HCT116 (cell line): ENCODE measurements around the gene CNTNAP2. TPM values are rescaled to one million over a fixed set of nuclear protein-coding genes. Genes with fewer than 3 reads are reported as not detected.

ENCODE experiments used
- ATAC-seq: fragments of 200-7000 bp; cut with Tn5 transposase; 2 replicates; pipeline ENCODE4 v1.9.1; 2020; ENCODE audit warnings: mild to moderate bottlenecking, moderate library complexity
- BruUV-seq: library from RNA; stranded (reverse); fragments of 400-500 nt; replicated peaks from 2 replicates; lab custom pipeline; 2021; lab: Mats Ljungman, UMichigan
- CTCF ChIA-PET: fragments of 300-600 bp; sonication (Branson Sonifier 250); formaldehyde crosslinking; loops from one replicate; lab custom pipeline; 2021; ENCODE audit warnings: antibody characterized with exemption; lab: Charles Lee
- POLR2A ChIA-PET: fragments of 300-600, 350-600 bp; sonication (Branson Sonifier 250); formaldehyde crosslinking; loops from one replicate; lab custom pipeline; 2021; ENCODE audit warnings: antibody characterized with exemption; lab: Charles Lee
- RAD21 ChIA-PET, 2 experiments: fragments of 300-600 bp; sonication (Branson Sonifier 250); formaldehyde crosslinking; loops; one replicate each; lab custom pipeline; 2023; ENCODE audit warnings: low total read pairs in 2 of 2; ENCODE audit not compliant: uncharacterized antibody in 2 of 2, unreplicated experiment in 2 of 2, low non-redundant PET in 1 of 2; lab: Charles Lee
- DNase-seq: peaks from one replicate; pipeline ENCODE4 v3.0.0-alpha.2; 2010; ENCODE audit warnings: low read depth, low spot score
- H2AFZ ChIP-seq: fragments of 200-600 bp; shearing (Covaris generic), sonication (generic); 2 replicates; pipeline ENCODE4 v1.6.1; 2017; ENCODE audit warnings: low read depth, mixed run types, mixed read lengths, antibody characterized with exemption, low read length; ENCODE audit not compliant: poor library complexity, severe bottlenecking
- H3K27ac ChIP-seq: 2 replicates; pipeline ENCODE4 v1.5.1; 2012; ENCODE audit warnings: low read depth, low read length
- H3K27me3 ChIP-seq: fragments of 200-600 bp; sonication (generic); 2 replicates; pipeline ENCODE4 v1.6.1; 2016; ENCODE audit warnings: mixed run types, low read length, mixed read lengths; ENCODE audit not compliant: insufficient read depth
- H3K36me3 ChIP-seq, 2 experiments: fragments of 200-500 bp in 1 of 2; fragments of 200-600 bp in 1 of 2; sonication (Bioruptor generic) in 1 of 2; sonication (generic) in 1 of 2; 2 replicates each; pipeline versions ENCODE4 v1.5.1 to v1.6.1; 2014 to 2016; ENCODE audit warnings: low read length in 2 of 2, inconsistent platforms in 1 of 2, mixed read lengths in 1 of 2, mixed run types in 1 of 2; ENCODE audit not compliant: insufficient read depth in 2 of 2, control insufficient read depth in 1 of 2
- H3K4me1 ChIP-seq, 2 experiments: fragments of 200-600 bp in 1 of 2; sonication (generic) in 1 of 2; 2 replicates each; pipeline versions ENCODE4 v1.5.1 to v1.6.1; 2012 to 2017; ENCODE audit warnings: low read length in 2 of 2, inconsistent platforms in 1 of 2, mild to moderate bottlenecking in 1 of 2, mixed read lengths in 1 of 2, mixed run types in 1 of 2, moderate library complexity in 1 of 2; ENCODE audit not compliant: insufficient read depth in 2 of 2, control insufficient read depth in 1 of 2
- H3K4me2 ChIP-seq: fragments of 200-600 bp; sonication (generic); 2 replicates; pipeline ENCODE4 v1.6.1; 2017; ENCODE audit warnings: mixed run types, low read length, mixed read lengths
- H3K4me3 ChIP-seq, 2 experiments: fragments of 200-600 bp in 1 of 2; sonication (generic) in 1 of 2; replicated peaks in 1 of 2; 2 replicates each; pipeline ENCODE4 v1.5.1; 2011 to 2016; ENCODE audit warnings: low read length in 2 of 2, control low read depth in 1 of 2, low read depth in 1 of 2, mild to moderate bottlenecking in 1 of 2, mixed read lengths in 1 of 2, mixed run types in 1 of 2
- H3K79me2 ChIP-seq: fragments of 200-600 bp; sonication (generic); 2 replicates; pipeline ENCODE4 v1.6.1; 2017; ENCODE audit warnings: mild to moderate bottlenecking, mixed run types, low read length, moderate library complexity, mixed read lengths; ENCODE audit not compliant: insufficient read depth
- H3K9ac ChIP-seq: fragments of 200-600 bp; sonication (generic); 2 replicates; pipeline ENCODE4 v1.6.1; 2016; ENCODE audit warnings: low read length, mixed read lengths
- H3K9me2 ChIP-seq: fragments of 200-600 bp; sonication (generic), shearing (Covaris generic); 2 replicates; pipeline ENCODE4 v1.6.1; 2017; ENCODE audit warnings: mixed run types, mild to moderate bottlenecking, moderate library complexity; ENCODE audit not compliant: insufficient read depth
- H3K9me3 ChIP-seq, 2 experiments: fragments of 200-500 bp in 1 of 2; fragments of 200-600 bp in 1 of 2; sonication (Bioruptor generic) in 1 of 2; sonication (generic) in 1 of 2; 2 replicates each; pipeline ENCODE4 v1.6.1; 2014 to 2017; ENCODE audit warnings: low read length in 2 of 2, mixed read lengths in 2 of 2, inconsistent platforms in 1 of 2, low read depth in 1 of 2, mild to moderate bottlenecking in 1 of 2, mixed run types in 1 of 2, moderate library complexity in 1 of 2; ENCODE audit not compliant: control insufficient read depth in 1 of 2, insufficient read depth in 1 of 2
- H4K20me1 ChIP-seq: fragments of 200-600 bp; sonication (generic), shearing (Covaris generic); 2 replicates; pipeline ENCODE4 v1.6.1; 2017; ENCODE audit warnings: mixed run types, mild to moderate bottlenecking, moderate library complexity; ENCODE audit not compliant: insufficient read depth
- CTCF ChIP-seq, 3 experiments: fragments of 200-600 bp in 1 of 3; sonication (generic) in 1 of 3; IDR thresholded peaks in 2 of 3; conservative IDR thresholded peaks in 1 of 3; 2 replicates each; pipeline ENCODE4 v1.5.1; 2012 to 2017; ENCODE audit warnings: low read depth in 2 of 3, low read length in 2 of 3, antibody characterized with exemption in 1 of 3, borderline replicate concordance in 1 of 3, control low read depth in 1 of 3, mild to moderate bottlenecking in 1 of 3, mixed read lengths in 1 of 3, mixed run types in 1 of 3, moderate library complexity in 1 of 3; ENCODE audit not compliant: insufficient read depth in 1 of 3
- EGR1 ChIP-seq: IDR thresholded peaks from 2 replicates; pipeline ENCODE4 v1.6.1; 2012; ENCODE audit warnings: low read depth
- ELF1 ChIP-seq: IDR thresholded peaks from 2 replicates; pipeline ENCODE4 v1.6.1; 2012; ENCODE audit warnings: low read depth, borderline replicate concordance
- EZH2 ChIP-seq: fragments of 200-600 bp; sonication (generic); IDR thresholded peaks from 2 replicates; pipeline ENCODE4 v1.6.1; 2017; ENCODE audit warnings: antibody characterized with exemption, mixed run types
- EZH2phosphoT487 ChIP-seq: fragments of 200-600 bp; IDR thresholded peaks from 2 replicates; pipeline ENCODE4 v1.6.1; 2018; ENCODE audit warnings: antibody characterized with exemption, borderline replicate concordance
- FOSL1 ChIP-seq: IDR thresholded peaks from 2 replicates; pipeline ENCODE4 v1.6.1; 2012; ENCODE audit warnings: low read depth
- JUND ChIP-seq: IDR thresholded peaks from 2 replicates; pipeline ENCODE4 v1.6.1; 2012
- SIN3A ChIP-seq: IDR thresholded peaks from 2 replicates; pipeline ENCODE4 v1.6.1; 2012; ENCODE audit warnings: low read depth
- SP1 ChIP-seq: IDR thresholded peaks from 2 replicates; pipeline ENCODE4 v1.6.1; 2012; ENCODE audit warnings: low read depth
- SRF ChIP-seq: IDR thresholded peaks from 2 replicates; pipeline ENCODE4 v1.6.1; 2012; ENCODE audit warnings: low read depth
- YY1 ChIP-seq: IDR thresholded peaks from 2 replicates; pipeline ENCODE4 v1.6.1; 2011; ENCODE audit warnings: low read length, low read depth, moderate library complexity, mild to moderate bottlenecking; ENCODE audit not compliant: insufficient replicate concordance; ENCODE audit errors: extremely low read depth
- ZBTB33 ChIP-seq: IDR thresholded peaks from 2 replicates; pipeline ENCODE4 v1.6.1; 2011; ENCODE audit warnings: mild to moderate bottlenecking, low read length, moderate library complexity; ENCODE audit not compliant: insufficient replicate concordance; ENCODE audit errors: extremely low read depth
- ZNF274 ChIP-seq: fragments of 200-500 bp; sonication (Bioruptor generic); IDR thresholded peaks from 2 replicates; pipeline ENCODE4 v1.6.1; 2014; ENCODE audit warnings: mild to moderate bottlenecking, low read depth, low read length, inconsistent platforms
- intact Hi-C: fragments of 100-400 bp; cut with micrococcal nuclease; formaldehyde crosslinking; loops from 2 replicates; pipeline ENCODE4 v1.10.0; 2022
- total RNA-seq: library from RNA; stranded (reverse); gene quantifications from one replicate; pipeline ENCODE4 v1.2.1, GENCODE V29; 2021; ENCODE audit not compliant: unreplicated experiment

CNTNAP2 gene
- total RNA-seq, 1 experiment from 2014 or later = 0.37 TPM

DNA sequence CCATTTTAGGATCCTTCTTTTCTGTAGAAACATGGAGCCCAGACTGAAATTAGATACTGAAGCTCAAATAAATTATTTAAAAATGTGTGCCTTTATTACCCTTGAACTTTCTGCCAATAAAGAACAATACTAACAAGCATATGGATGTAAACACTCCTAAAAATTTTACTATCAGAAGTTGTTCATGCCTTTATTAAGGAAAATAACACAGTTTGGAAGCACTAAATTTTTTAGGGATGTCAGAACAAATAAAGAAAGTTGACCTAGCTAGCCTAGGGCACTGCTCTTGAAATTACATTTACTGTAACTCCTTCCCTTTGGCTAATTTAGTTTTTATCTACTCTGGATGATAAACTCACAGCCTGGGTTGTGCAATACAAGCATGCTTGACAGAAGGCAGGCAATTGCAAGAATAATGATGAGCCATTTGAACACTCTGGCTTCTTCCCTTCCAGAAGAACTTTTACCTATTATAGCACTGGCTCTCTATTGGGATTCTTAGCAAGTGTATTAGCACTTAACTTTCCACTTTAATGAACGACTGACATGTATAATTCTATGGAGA lies 2122.2 kb downstream of the CNTNAP2 start:
- CTCF ChIA-PET = no interaction called here
- Histone ChIP-seq H3K4me2 (no peak overlapping the region), H3K9ac (no peak overlapping the region), H3K9me2 (no peaks in the 10 kb centered on the region), H3K79me2 (no peaks in the 10 kb centered on the region), H3K27me3 (no peaks in the 10 kb centered on the region)
- ATAC-seq = no peak
- BruUV-seq = no TSS peak
- TF ChIP-seq CTCF (IDR thresholded peaks at IDR 0.05 in 2 of 3, conservative IDR thresholded peaks at IDR 0.05 in 1 of 3; ENCODE audit: borderline replicate concordance in 1 of 3, insufficient read depth in 1 of 3, low read depth in 2 of 3, low read length in 2 of 3) (no peak), ELF1 (no peak), JUND (no peak), EGR1 (no peak), SRF (no peak), ZNF274 (no peak), SIN3A (no peak), YY1 (no peak), EZH2 (no peak), FOSL1 (no peak), EZH2phosphoT487 (no peak), ZBTB33 (no peak), SP1 (no peak)
- TF ChIP-seq, all 23 proteins: peak for 0
- peaks cover 0 to 3% of the 10 kb centered on the region in 2 experiments; a peak in 1 of 4 replicates for H3K4me1 ChIP-seq
- ChIA-PET RAD21 (no interaction called here), POLR2A (no interaction called here)
- H4K20me1 ChIP-seq = no peaks in the 10 kb centered on the region
- no peak overlapping the region for H3K4me3 ChIP-seq
- no peaks in the 10 kb centered on the region for H3K9me3 ChIP-seq
- intact Hi-C loops = no loop called here
- H3K27ac ChIP-seq = no peak overlapping the region
- DNase-seq = no peak
- H3K36me3 ChIP-seq = no peaks in the 10 kb centered on the region
- no peak overlapping the region for H2AFZ ChIP-seq
